Activated CD8-positive, alpha-beta T cell treated with anti-CD3 and anti-CD28 coated beads for 36 hours (primary cell): ENCODE measurements around the gene PDK2. TPM values are rescaled to one million over a fixed set of nuclear protein-coding genes. Genes with fewer than 3 reads are reported as not detected.
A peak's percentile ranks its signal among the peaks of the same experiment; 100 is the strongest.

Experiments used
- ATAC-seq: fragments of 200-7000 bp; cut with Tn5 transposase; one replicate; pipeline ENCODE4 v1.10.0; 2021; ENCODE audit warnings: mild to moderate bottlenecking, moderate library complexity
- CTCF ChIA-PET: fragments of 350-600 bp; sonication (Branson Sonifier 250); formaldehyde crosslinking; loops from one replicate; lab custom pipeline; 2021; ENCODE audit warnings: antibody characterized with exemption; lab: Charles Lee
- POLR2A ChIA-PET: fragments of 350-600 bp; sonication (Branson Sonifier 250); formaldehyde crosslinking; loops from one replicate; lab custom pipeline; 2021; ENCODE audit warnings: antibody characterized with exemption; lab: Charles Lee
- DNase-seq: peaks from one replicate; pipeline ENCODE4 v3.0.0-alpha.2; 2020
- H3K27ac Mint-ChIP-seq: one replicate; pipeline ENCODE4 v1.8.0; 2021; ENCODE audit warnings: mild to moderate bottlenecking, mixed read lengths
- H3K27me3 Mint-ChIP-seq: one replicate; pipeline ENCODE4 v1.8.0; 2021; ENCODE audit warnings: mixed read lengths
- H3K36me3 Mint-ChIP-seq: one replicate; pipeline ENCODE4 v1.8.0; 2021; ENCODE audit warnings: low read depth, mixed read lengths
- H3K4me1 Mint-ChIP-seq: one replicate; pipeline ENCODE4 v1.8.0; 2021; ENCODE audit warnings: low read depth, mixed read lengths
- H3K4me3 Mint-ChIP-seq: one replicate; pipeline ENCODE4 v1.8.0; 2021; ENCODE audit warnings: mild to moderate bottlenecking, moderate library complexity, mixed read lengths
- H3K9me3 Mint-ChIP-seq: one replicate; pipeline ENCODE4 v1.8.0; 2021; ENCODE audit warnings: mixed read lengths
- CTCF ChIP-seq: fragments of 200-600 bp; IDR thresholded peaks from one replicate; pipeline ENCODE4 v1.8.0; 2022; ENCODE audit warnings: antibody characterized with exemption, mild to moderate bottlenecking
- intact Hi-C: fragments of 100-400 bp; cut with micrococcal nuclease; formaldehyde crosslinking; loops from one replicate; pipeline ENCODE4 v1.10.0; 2022
- total RNA-seq, 2 experiments: library from RNA; stranded (reverse); gene quantifications; one replicate each; pipeline ENCODE4 v1.2.3, GENCODE V29; 2021

PDK2 gene
- total RNA-seq, 2 experiments from 2014 or later = 6.0 to 7.7 TPM

DNA sequence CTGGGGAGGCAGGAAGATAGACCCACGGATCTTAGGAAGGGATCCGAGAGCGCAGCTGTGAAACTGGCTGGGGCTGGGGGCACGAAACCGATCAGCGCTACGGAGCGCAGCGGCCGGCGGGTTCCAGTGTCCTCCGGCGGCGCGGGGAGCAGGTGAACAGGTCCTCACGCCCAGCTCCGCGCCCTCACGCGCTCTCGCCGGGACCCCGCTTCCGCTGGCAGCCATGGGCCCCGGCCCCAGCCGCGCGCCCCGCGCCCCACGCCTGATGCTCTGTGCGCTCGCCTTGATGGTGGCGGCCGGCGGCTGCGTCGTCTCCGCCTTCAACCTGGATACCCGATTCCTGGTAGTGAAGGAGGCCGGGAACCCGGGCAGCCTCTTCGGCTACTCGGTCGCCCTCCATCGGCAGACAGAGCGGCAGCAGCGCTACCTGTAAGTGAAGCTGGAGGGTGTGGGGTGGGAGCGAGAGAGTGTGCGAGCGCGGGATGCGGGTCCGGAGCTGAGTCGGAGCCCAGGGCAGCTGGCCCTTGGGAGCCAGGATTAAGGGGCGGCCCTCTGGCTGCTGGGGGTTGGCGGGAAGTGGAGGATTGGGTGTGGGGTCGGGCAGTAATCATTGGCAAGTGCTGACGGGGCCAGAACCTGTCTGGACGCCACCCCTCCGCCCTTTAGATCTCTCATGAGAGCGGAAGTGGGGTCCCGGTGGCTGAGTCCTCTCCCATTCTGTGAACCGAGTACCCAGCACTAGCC is 38.8 kb upstream of the PDK2 start:
- ATAC-seq (peak; percentile 79), DNase-seq (peak; percentile 80)
- Mint-ChIP-seq H3K27ac (peak overlapping the region; percentile 14), H3K9me3 (no peaks in the 10 kb centered on the region), H3K27me3 (peaks cover 3% of the 10 kb centered on the region), H3K36me3 (no peaks in the 10 kb centered on the region), H3K4me1 (peaks cover 14% of the 10 kb centered on the region), H3K4me3 (peak overlapping the region; percentile 82)
- intact Hi-C loops = no loop called here
- TF ChIP-seq CTCF = peak; percentile 49
- ChIA-PET POLR2A (interaction anchor here (0.9 to 1.7 kb wide), 4 partner anchors 38 to 206 kb away, joined by 3 to 4 read pairs (median 3); no protein-coding TSS in a partner anchor), CTCF (interaction anchor here (0.6 to 6.4 kb wide), 15 partner anchors 9 to 501 kb away, joined by 3 to 62 read pairs (median 4); partner anchors contain the start of genes COL1A1 and PDK2)

DNA sequence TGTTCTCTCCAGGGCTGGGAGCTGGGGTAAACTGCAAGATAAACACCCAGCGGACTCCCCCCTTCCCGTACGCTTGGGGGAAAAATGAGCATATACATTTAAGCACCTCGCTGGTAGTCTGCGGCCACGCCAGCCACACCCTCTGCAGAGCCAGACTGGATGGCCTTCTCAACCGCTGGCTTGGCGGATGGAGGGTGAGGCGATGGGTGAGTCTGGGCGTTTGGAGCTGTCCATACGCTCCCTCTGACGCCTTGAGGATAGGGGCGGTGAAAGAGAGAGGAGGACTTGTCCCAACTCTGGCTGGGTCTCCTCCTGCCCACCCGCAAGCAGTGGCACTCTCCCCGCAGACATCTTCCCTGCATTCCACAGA is 38.2 kb upstream of the PDK2 start:
- H3K27ac Mint-ChIP-seq = no peak overlapping the region
- POLR2A ChIA-PET = interaction anchor here (1.0 to 1.7 kb wide), 3 partner anchors 37 to 149 kb away, joined by 3 to 4 read pairs (median 3); no protein-coding TSS in a partner anchor

GRCh38 chr17:50057521-50057991 is 37.6 kb upstream of the PDK2 start:
- H3K27ac Mint-ChIP-seq = no peak overlapping the region
- intact Hi-C loops = no loop called here
- H3K4me3 Mint-ChIP-seq = peak overlapping the region; percentile 82
- no peak for TF ChIP-seq CTCF
- ChIA-PET POLR2A (interaction anchor here (1.0 to 1.7 kb wide), 2 partner anchors 37 to 149 kb away, joined by 3 to 4 read pairs; no protein-coding TSS in a partner anchor), CTCF (interaction anchor here (1.1 to 6.4 kb wide), 5 partner anchors 29 to 59 kb away, joined by 3 to 62 read pairs (median 4); no protein-coding TSS in a partner anchor)
- H3K4me1 Mint-ChIP-seq = peaks cover 8% of the 10 kb centered on the region
- DNase-seq = no peak
- no peaks in the 10 kb centered on the region for H3K36me3 Mint-ChIP-seq
- H3K27me3 Mint-ChIP-seq = peaks cover 3% of the 10 kb centered on the region
- no peak for ATAC-seq
- H3K9me3 Mint-ChIP-seq = no peaks in the 10 kb centered on the region

More for the DNA sequence above, 38.2 kb upstream of the PDK2 start:
- DNase-seq (no peak), ATAC-seq (no peak)
- Mint-ChIP-seq H3K4me1 (peaks cover 8% of the 10 kb centered on the region), H3K27me3 (peaks cover 3% of the 10 kb centered on the region), H3K36me3 (no peaks in the 10 kb centered on the region), H3K9me3 (no peaks in the 10 kb centered on the region), H3K4me3 (peak overlapping the region; percentile 82)
- CTCF ChIA-PET = interaction anchor here (0.6 to 6.4 kb wide), 14 partner anchors 8 to 501 kb away, joined by 3 to 62 read pairs (median 3); partner anchors contain the start of genes COL1A1 and PDK2
- TF ChIP-seq CTCF = no peak
- intact Hi-C loops = no loop called here

DNA sequence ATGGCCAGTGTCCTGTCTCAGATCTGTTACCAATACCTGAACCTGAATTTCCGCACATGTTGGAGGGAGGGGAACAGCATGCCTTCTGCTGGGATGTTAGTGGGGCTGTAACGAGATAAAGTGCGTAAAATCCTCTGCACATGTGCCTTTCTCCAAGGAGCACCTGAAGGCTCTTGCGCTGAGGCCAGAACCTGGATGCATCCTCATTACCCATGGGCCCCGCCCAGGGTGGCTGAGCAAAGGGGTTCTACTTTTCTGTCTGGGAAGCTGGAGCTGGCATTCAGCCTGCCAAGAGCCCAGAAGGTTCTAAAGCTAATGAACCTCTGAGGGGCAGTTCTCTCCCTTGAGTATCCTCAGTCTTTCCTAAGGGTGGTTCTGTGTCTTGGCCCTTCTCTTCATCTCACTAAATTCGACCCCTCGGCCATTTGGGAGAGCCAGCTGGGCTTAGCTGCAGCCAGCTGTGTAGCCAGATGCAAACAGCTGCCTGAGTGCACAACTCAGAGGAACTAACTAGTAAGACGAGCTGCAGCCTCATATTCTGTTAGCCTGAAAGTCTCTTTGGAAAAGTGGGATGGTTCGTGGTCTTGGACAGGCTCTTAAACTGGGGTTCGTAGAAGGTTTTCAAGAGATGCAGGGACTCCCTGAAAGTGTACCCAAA is 36.7 kb upstream of the PDK2 start:
- Mint-ChIP-seq H3K9me3 (no peaks in the 10 kb centered on the region), H3K36me3 (no peaks in the 10 kb centered on the region), H3K4me1 (peaks cover 8% of the 10 kb centered on the region), H3K27me3 (peaks cover 3% of the 10 kb centered on the region), H3K27ac (no peak overlapping the region), H3K4me3 (no peak overlapping the region)
- POLR2A ChIA-PET = interaction anchor here (1.0 to 1.1 kb wide), 2 partner anchors 8 to 10 kb away, joined by 3 to 4 read pairs; no protein-coding TSS in a partner anchor
- ATAC-seq (no peak), DNase-seq (no peak)
- CTCF ChIA-PET = interaction anchor here (1.1 to 6.4 kb wide), 5 partner anchors 29 to 60 kb away, joined by 3 to 62 read pairs (median 4); no protein-coding TSS in a partner anchor
- no peak for TF ChIP-seq CTCF
- intact Hi-C loops = no loop called here
